GM19043 (cell line): Measurements from ENCODE around the gene LIF.

Source experiments
- ATAC-seq: cut with Tn5 transposase; IDR thresholded peaks from one replicate; pipeline ENCODE4 v1.9.1; 2021; ENCODE audit warnings: low read depth; ENCODE audit not compliant: unreplicated experiment

The LIF gene

GRCh38 chr22:30284666-30285065, 38.1 kb upstream of the LIF start:
- no peak for ATAC-seq

GRCh38 chr22:30284172-30284571, 37.6 kb upstream of the LIF start:
- no peak for ATAC-seq

DNA sequence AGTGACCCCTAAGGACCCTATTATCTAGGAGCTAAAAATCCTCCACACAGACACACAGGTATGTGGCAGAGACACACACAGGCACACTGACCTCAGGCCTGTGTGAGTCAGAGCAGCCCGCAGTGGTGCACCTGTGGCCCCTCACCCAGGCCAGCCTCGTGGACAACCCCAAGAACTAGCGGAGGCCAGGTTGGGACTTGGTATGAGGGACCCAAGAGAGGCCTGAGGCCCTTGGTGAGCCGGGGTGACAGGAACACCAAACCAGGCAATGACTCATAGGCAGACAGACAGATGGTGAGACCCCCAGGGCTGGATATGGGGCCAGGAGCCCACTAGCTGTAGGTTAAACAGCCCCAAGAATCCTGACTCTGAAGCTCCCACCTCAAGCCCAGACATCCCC, 36.8 kb upstream of the LIF start:
- ATAC-seq, result no peak

DNA sequence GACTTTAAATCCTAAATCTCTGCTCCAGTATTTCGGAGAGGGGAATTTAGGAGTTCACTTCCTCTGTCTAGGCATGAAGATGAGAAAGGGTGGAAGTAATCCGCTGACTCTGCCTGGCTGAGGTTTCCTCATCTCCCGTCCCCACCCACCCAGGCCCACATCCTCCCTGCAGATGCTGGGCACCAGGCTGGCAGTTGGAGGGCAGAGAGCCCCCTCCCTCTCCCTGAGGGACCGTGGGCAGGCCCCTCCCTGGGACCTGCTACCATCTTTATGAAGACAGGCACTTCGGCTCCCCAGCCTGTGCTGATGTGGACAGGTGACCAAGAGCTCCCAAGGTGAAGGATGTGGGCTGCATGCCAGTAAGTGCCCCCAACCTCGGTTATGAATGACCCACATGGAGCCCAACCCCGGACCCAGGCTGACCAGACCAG, 36.1 kb upstream of the LIF start:
- ATAC-seq, result no peak

- no peak for ATAC-seq
These were observed 33.9 kb upstream of the LIF start for GRCh38 chr22:30280505-30280904.

DNA sequence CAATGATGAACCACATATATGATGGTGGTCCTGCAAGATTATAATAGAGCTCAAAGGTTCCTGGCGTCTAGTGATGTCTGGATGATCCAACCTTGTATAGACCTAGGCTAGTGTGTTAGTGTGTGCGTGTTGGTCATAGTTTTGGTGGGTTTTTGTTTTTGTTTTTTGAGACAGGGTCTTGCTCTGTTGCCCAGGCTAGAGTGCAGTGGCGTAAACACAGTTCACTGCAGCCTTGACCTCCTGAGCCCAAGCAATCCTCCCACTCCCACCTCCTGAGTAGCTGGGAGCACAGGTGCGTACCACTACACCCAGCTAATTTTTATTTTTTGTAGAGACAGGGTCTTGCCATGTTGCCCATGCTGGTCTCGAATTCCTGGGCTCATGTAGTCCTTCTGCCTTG, 33.4 kb upstream of the LIF start:
- ATAC-seq, result no peak

- no peak for ATAC-seq
These were observed 32.7 kb upstream of the LIF start for GRCh38 chr22:30279046-30279788.

DNA sequence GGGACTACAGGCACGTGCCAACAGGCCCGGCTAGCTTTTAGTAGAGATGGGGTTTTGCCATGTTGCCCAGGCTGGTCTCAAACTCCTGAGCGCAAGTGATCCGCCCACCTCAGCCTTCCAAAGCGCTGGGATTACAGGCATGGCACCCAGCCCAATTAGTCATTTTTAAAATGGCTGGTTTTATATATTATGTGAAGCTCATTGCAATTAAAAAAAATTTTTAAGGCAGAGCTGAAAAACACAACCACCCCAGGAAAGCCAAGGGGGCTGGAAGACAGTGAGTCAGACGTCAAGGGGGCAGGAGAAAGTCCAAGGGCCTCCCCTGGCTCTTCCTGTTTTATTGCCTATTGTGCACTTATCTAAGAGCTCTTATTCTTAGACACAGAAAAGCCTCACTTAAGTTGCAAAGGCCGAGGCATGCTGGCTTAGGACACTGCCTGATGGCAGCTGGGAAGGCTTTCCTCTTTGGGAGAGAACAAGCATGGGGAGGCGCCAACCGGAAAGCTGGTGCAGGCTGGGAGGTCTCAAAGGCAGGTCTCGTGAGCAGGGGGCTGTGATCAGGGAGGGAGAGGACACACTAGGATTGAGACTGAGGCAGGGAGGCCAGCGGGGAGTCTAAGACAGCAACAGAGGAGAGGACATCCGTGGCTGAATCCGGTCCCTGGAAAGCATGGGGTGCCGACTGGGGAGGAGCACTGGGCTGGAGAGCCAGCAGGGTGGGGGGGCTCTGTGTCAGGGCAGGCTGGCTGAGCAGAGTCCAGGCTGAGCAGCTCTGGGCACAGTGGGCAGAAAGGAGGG, 31.2 kb upstream of the LIF start:
- ATAC-seq, result no peak

GRCh38 chr22:30276039-30276438, 29.5 kb upstream of the LIF start:
- no peak for ATAC-seq

DNA sequence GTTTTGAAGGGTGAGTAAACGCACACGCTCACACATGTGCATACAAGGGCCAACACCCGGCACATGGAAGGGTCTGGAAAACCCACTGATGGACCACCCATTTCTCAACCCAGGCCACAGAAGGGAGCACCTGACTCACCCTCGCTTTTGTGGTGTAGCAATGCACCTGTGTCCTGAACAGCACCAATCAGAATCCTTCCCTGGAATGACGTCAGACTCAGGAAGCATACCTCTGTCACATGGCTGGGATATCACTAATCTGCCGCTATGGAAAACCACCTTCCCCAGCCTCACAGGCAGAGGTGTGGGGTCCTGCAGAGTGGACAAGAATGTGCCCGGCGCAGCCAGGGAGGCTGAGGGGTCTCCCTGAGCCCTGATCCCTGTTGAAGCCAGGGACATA, 29.1 kb upstream of the LIF start:
- no peak for ATAC-seq

DNA sequence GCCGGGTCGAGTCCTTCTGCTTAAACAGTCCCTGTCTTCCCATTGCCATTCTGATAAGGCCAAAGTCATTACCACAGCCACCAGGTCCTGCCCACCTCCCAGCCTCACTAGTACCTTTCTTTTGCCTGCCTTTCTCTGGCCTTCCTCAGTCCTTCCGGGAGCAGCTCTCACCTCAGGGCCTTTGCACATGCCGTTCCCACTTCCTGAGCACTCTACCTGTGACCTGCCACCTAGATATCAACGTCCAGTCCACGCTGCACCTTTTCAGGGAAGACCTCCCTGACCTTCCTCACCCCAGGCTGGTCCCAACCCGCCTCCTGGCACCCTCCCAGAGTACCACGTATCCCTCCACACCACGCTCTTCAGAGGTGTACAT, 27.9 kb upstream of the LIF start:
- ATAC-seq, result no peak

- ATAC-seq, result no peak
These were observed 27.3 kb upstream of the LIF start for GRCh38 chr22:30273711-30274436.

GRCh38 chr22:30272781-30273601, 26.4 kb upstream of the LIF start:
- ATAC-seq, result no peak

- no peak for ATAC-seq
These were observed 24.3 kb upstream of the LIF start for GRCh38 chr22:30270832-30271231.

DNA sequence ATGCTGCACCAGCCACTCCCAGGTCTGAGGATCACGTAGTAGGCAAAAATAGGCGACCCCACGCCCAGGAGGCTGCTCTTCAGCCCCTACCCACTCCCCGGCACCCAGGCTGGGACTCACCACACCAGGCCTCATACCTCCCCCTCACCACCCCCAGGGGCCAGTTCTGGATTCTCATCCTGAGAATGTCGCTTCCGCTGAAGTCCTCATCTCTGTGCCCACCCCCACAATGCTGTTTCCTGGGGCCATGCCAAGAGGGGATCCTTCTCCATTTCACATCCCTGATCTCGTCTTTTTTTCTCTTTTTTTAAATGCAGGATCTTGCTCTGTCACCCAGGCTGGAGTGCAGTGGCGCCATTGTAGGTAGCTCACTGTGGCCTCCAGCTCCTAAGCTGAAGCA, 21.8 kb upstream of the LIF start:
- ATAC-seq, result no peak

DNA sequence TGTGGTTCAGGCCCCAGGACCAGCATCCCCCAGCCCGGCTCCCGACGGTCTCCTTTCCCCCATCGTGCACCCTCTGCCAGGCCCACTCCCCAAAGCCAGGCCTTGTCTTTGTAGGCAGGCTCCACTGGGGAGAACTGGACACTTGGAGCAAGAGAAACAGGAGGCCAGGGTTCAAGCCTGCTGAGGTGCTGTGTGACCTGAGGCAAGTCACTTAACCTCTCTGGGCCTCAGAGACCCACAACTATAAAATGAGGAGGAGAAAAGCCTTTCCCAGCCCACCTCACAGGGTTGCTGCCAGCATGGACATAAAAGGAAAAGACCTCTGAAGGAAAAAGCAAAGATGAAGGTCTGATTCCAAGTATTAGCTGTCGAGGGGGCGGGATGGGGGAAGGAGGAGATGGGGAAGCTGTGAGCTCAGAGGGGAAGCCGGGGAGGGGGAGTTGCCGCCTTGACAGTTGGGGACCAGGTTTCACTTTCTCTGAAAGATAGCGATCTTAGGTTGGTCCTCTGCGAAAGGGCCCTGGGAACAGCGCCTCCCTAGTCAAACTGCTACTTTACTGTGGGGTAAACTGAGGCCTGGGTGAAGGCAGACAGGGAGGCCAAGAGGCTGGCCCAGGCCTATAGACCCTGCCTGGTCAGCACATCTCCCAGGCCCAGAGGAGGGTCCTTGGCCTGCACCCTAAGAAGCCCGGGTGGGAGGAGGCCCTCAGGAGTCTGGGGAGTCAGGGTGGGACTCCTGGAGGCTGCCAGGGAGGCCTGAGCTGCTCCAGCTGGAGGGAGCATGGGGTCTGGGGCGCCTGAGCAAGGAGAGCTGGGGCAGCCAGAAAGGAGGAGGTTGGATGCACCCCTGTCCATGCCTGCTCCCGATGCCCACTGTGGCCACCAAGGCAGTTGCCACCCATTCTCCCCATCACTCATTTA, 21.1 kb upstream of the LIF start:
- ATAC-seq, result no peak

GRCh38 chr22:30266445-30267381, 20.2 kb upstream of the LIF start, which contains the start of gene OSM:
TSS of gene OSM (minus strand) at chr22:30266851. CDS start at chr22:30266799, 52 bp downstream.
- ATAC-seq, result no peak

GRCh38 chr22:30265823-30266444, 19.4 kb upstream of the LIF start:
- ATAC-seq, result peak; percentile 82
